ENCODE measurements around the gene LUC7L2. TPM values are rescaled to one million over a fixed set of nuclear protein-coding genes. Genes with fewer than 3 reads are reported as not detected.
A peak's percentile ranks its signal among the peaks of the same experiment; 100 is the strongest.

LUC7L2 gene
- total and polyA plus RNA-seq, 9 of the 15 experiments (the other 6 are each of a cell fraction or from before 2014, with no cell fraction given): 56.1 to 207 (median 141) TPM

DNA sequence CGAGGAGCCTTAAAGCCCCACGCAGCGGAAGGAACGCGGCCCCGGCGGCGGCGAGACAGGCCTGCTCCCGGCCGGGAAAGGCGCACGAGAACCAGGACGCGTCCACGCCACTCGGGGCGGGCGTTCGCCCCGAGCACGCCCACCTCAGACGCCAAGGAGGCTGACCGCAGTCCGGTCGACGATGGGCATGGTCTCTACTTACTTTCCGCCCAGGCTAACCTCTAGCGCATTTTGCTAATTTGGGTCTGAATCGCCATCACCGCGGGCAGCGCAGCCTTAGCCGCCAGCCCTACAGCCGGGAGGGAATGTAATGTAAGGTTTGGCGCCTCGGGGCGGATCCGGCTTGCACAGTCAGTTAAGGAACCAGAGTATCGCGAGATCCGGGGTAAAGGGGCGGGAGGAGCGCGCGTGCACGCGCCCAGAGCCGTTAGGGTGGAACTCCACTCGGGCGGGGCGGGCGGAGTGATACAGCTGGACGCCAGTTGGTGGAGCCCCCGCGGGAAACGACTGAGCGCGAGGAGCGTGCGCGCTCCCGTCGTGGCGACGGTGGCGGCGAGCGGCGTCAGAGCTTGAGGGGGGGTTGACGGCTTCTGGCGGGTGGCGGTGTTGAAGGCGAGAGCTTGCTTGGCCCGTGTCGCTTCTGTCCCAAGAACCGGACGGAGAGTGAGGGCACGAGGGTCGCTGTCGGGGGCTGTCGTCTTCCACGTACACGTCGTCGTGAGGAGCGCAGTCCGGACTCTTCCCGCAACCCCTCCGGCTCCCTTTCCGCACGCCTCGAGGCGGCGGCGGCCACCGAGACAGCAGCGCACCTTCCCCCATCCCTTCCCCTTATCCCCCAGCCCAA is at the start of gene LUC7L2 (continued):
- TF ChIP-seq YY1 (IDR thresholded peaks at IDR 0.05; ENCODE audit: borderline replicate concordance in 1 of 3, control insufficient read depth in 1 of 3, extremely low read depth in 1 of 3, insufficient read depth in 3 of 3, insufficient read length in 1 of 3, insufficient replicate concordance in 2 of 3, low read depth in 1 of 3, low read length in 2 of 3): peak in 2 of 3 experiments; percentile 78 to 83
- peak; percentile 97 for TF ChIP-seq FOXP1 (CRISPR knock-in tag; IDR thresholded peaks at IDR 0.05)
- no peak for TF ChIP-seq ZNF347 (CRISPR knock-in tag; IDR thresholded peaks at IDR 0.05; ENCODE audit: low read depth)
- TF ChIP-seq PML (IDR thresholded peaks at IDR 0.05; ENCODE audit: low read length): peak; percentile 99
- TF ChIP-seq, protein P1, sequence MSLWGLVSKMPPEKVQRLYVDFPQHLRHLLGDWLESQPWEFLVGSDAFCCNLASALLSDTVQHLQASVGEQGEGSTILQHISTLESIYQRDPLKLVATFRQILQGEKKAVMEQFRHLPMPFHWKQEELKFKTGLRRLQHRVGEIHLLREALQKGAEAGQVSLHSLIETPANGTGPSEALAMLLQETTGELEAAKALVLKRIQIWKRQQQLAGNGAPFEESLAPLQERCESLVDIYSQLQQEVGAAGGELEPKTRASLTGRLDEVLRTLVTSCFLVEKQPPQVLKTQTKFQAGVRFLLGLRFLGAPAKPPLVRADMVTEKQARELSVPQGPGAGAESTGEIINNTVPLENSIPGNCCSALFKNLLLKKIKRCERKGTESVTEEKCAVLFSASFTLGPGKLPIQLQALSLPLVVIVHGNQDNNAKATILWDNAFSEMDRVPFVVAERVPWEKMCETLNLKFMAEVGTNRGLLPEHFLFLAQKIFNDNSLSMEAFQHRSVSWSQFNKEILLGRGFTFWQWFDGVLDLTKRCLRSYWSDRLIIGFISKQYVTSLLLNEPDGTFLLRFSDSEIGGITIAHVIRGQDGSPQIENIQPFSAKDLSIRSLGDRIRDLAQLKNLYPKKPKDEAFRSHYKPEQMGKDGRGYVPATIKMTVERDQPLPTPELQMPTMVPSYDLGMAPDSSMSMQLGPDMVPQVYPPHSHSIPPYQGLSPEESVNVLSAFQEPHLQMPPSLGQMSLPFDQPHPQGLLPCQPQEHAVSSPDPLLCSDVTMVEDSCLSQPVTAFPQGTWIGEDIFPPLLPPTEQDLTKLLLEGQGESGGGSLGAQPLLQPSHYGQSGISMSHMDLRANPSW (CRISPR knock-in tag; IDR thresholded peaks at IDR 0.05): peak; percentile 98; the same call in 1 of the 2 replicates
- no peak for TF ChIP-seq HEY1 (CRISPR knock-in tag; IDR thresholded peaks at IDR 0.05; ENCODE audit: borderline replicate concordance)
- TF ChIP-seq SMAD2 (IDR thresholded peaks at IDR 0.05; ENCODE audit: low read depth, low read length): no peak
- peak; percentile 4 to 18; a peak in 3 of 4 replicates for TF ChIP-seq TBL1XR1 (IDR thresholded peaks at IDR 0.05; ENCODE audit: low read length in 2 of 2)
- TF ChIP-seq KLF16 (IDR thresholded peaks at IDR 0.05): peak; percentile 30; the same call in 1 of the 2 replicates
- TF ChIP-seq TAF15 (IDR thresholded peaks at IDR 0.05; ENCODE audit: low read depth, low read length): no peak
- TF ChIP-seq CBX2 (IDR thresholded peaks at IDR 0.05; ENCODE audit: insufficient read depth, low read length, poor library complexity, severe bottlenecking): no peak
- peak; percentile 86 for TF ChIP-seq PRPF4 (IDR thresholded peaks at IDR 0.05; ENCODE audit: insufficient read depth, low read depth, low read length, poor library complexity, severe bottlenecking)
- TF ChIP-seq JUN (IDR thresholded peaks at IDR 0.05; ENCODE audit: borderline replicate concordance, low read depth, low read length): peak; percentile 49
- peak; percentile 86; the same call in 1 of the 2 replicates for TF ChIP-seq JUN (CRISPR knock-in tag; IDR thresholded peaks at IDR 0.05; ENCODE audit: borderline replicate concordance)
- TF ChIP-seq RUNX1 (IDR thresholded peaks at IDR 0.05; ENCODE audit: low read depth): peak; percentile 81; the same call in 1 of the 2 replicates
- TF ChIP-seq PURB (CRISPR knock-in tag; IDR thresholded peaks at IDR 0.05; ENCODE audit: low read depth): no peak
- TF ChIP-seq EGR1 (conservative IDR thresholded peaks at IDR 0.05): peak; percentile 90
- TF ChIP-seq CREM (IDR thresholded peaks at IDR 0.05; ENCODE audit: low read depth): peak; percentile 95
- TF ChIP-seq SRSF9 (IDR thresholded peaks at IDR 0.05; ENCODE audit: borderline replicate concordance, low read depth, low read length): no peak
- no peak for TF ChIP-seq PTRF (tag; IDR thresholded peaks at IDR 0.05)
- TF ChIP-seq ZNF551 (CRISPR knock-in tag; IDR thresholded peaks at IDR 0.05): no peak
- peak; percentile 32 to 93; a peak in 2 of 4 replicates for TF ChIP-seq TEAD1 (CRISPR knock-in tag; IDR thresholded peaks at IDR 0.05)
- TF ChIP-seq ETV1 (tag; conservative IDR thresholded peaks at IDR 0.05; ENCODE audit: low read depth): peak; percentile 71
- TF ChIP-seq MAFG (tag; conservative IDR thresholded peaks at IDR 0.05): no peak
